CD4-positive, CD25-positive, alpha-beta regulatory T cell (primary cell): Measurements from ENCODE around the gene LYPD6B. TPM values are rescaled to one million over a fixed set of nuclear protein-coding genes. Genes with fewer than 3 reads are reported as not detected.

Experiments used
- ATAC-seq, 2 donors: fragments of 150-1000 bp; cut with Tn5 transposase; one replicate each; pipeline ENCODE4 v1.10.0; 2021; ENCODE audit warnings: low read depth in 2 of 2, moderate number of reproducible peaks in 2 of 2, moderate library complexity in 1 of 2
- DNase-seq, 3 donors: peaks; one replicate each; pipeline versions ENCODE4 v3.0.0 to v3.0.0-alpha.2; 2012 to 2022; ENCODE audit warnings: mixed read lengths in 1 of 3
- H3K27ac ChIP-seq: one replicate; pipeline ENCODE4 v1.7.0; 2013; ENCODE audit warnings: mild to moderate bottlenecking, low read length; ENCODE audit not compliant: insufficient read depth, poor library complexity, severe bottlenecking
- H3K27me3 ChIP-seq: one replicate; pipeline ENCODE4 v1.7.0; 2013; ENCODE audit warnings: low read length; ENCODE audit not compliant: control insufficient read depth, insufficient read depth
- H3K36me3 ChIP-seq: one replicate; pipeline ENCODE4 v1.7.0; 2013; ENCODE audit warnings: mild to moderate bottlenecking, low read length, moderate library complexity; ENCODE audit not compliant: control insufficient read depth, insufficient read depth
- H3K4me1 ChIP-seq: 2 replicates; pipeline ENCODE4 v1.7.0; 2013; ENCODE audit warnings: mild to moderate bottlenecking, low read length; ENCODE audit not compliant: insufficient read depth, control insufficient read depth, poor library complexity, severe bottlenecking
- H3K4me3 ChIP-seq: one replicate; pipeline ENCODE4 v1.7.0; 2013; ENCODE audit warnings: low read depth, mild to moderate bottlenecking, low read length, moderate library complexity
- H3K9me3 ChIP-seq, 2 experiments: 1 replicate in 1 of 2; 2 replicates in 1 of 2; pipeline ENCODE4 v1.7.0; 2013; ENCODE audit warnings: low read length in 2 of 2, mild to moderate bottlenecking in 1 of 2, moderate library complexity in 1 of 2; ENCODE audit not compliant: control insufficient read depth in 2 of 2
- H3K27ac Mint-ChIP-seq, 3 donors: one replicate each; pipeline ENCODE4 v1.8.0; 2020 to 2022; ENCODE audit warnings: mild to moderate bottlenecking in 3 of 3, mixed read lengths in 3 of 3, moderate library complexity in 2 of 3
- H3K27me3 Mint-ChIP-seq: one replicate; pipeline ENCODE4 v1.8.0; 2022; ENCODE audit warnings: mild to moderate bottlenecking, mixed read lengths
- H3K36me3 Mint-ChIP-seq: one replicate; pipeline ENCODE4 v1.8.0; 2020; ENCODE audit warnings: mixed read lengths
- H3K4me1 Mint-ChIP-seq, 4 donors: one replicate each; pipeline ENCODE4 v1.8.0; 2020 to 2022; ENCODE audit warnings: mixed read lengths in 4 of 4, mild to moderate bottlenecking in 1 of 4
- H3K4me3 Mint-ChIP-seq, 4 donors: one replicate each; pipeline ENCODE4 v1.8.0; 2020 to 2022; ENCODE audit warnings: mild to moderate bottlenecking in 4 of 4, mixed read lengths in 4 of 4, moderate library complexity in 3 of 4
- H3K9me3 Mint-ChIP-seq, 7 donors: one replicate each; pipeline ENCODE4 v1.8.0; 2020 to 2022; ENCODE audit warnings: mixed read lengths in 7 of 7, mild to moderate bottlenecking in 3 of 7, moderate library complexity in 2 of 7
- polyA plus RNA-seq, 4 donors: library from polyadenylated mRNA; unstranded; fragments of 300-500 nt; fragmentation: Illumina TruSeq; gene quantifications; one replicate each; pipeline ENCODE4 v1.2.3, GENCODE V29; 2021
- total RNA-seq: library from RNA; stranded (reverse); gene quantifications from one replicate; pipeline ENCODE4 v1.2.3, GENCODE V29; 2022

LYPD6B gene
- total and polyA plus RNA-seq, 5 donors from 2014 or later: not detected

GRCh38 chr2:149261692-149262091 lies 223.2 kb downstream of the LYPD6B start:
- no peak for DNase-seq
- H3K27ac Mint-ChIP-seq: no peak overlapping the region

More at GRCh38 chr2:149261692-149262091, 223.2 kb downstream of the LYPD6B start:
- no peak overlapping the region for H3K4me3 Mint-ChIP-seq
- Histone ChIP-seq H3K9me3 (no peaks in the 10 kb centered on the region), H3K36me3 (no peaks in the 10 kb centered on the region), H3K27ac (no peak overlapping the region), H3K4me3 (no peak overlapping the region), H3K27me3 (no peaks in the 10 kb centered on the region), H3K4me1 (no peaks in the 10 kb centered on the region)
- H3K4me1 Mint-ChIP-seq: peaks cover 0 to 4% (median 0%) of the 10 kb centered on the region in 4 donors
- no peaks in the 10 kb centered on the region for H3K36me3 Mint-ChIP-seq
- H3K9me3 Mint-ChIP-seq: peaks cover 0 to 3% (median 0%) of the 10 kb centered on the region in 7 donors
- ATAC-seq: no peak
- no peaks in the 10 kb centered on the region for H3K27me3 Mint-ChIP-seq

Other genes starting within 250 kb of the LYPD6B start
- gene KIF5C, start 163.5 kb upstream of the LYPD6B start, total RNA-seq: 7.7 TPM
- 1 to 10 TPM in 2 of 4 donors, under 1 TPM in 2; 0.54 to 3.0 (median 1.2) TPM for gene KIF5C, start 163.5 kb upstream of the LYPD6B start, polyA plus RNA-seq